ENCODE results near the gene FAM228A.
"Not testable (repeated sequence)": the region's sequence is repeated elsewhere in the genome, so short reads cannot be mapped to it uniquely, and the experiment has no call there.

The FAM228A gene

DNA sequence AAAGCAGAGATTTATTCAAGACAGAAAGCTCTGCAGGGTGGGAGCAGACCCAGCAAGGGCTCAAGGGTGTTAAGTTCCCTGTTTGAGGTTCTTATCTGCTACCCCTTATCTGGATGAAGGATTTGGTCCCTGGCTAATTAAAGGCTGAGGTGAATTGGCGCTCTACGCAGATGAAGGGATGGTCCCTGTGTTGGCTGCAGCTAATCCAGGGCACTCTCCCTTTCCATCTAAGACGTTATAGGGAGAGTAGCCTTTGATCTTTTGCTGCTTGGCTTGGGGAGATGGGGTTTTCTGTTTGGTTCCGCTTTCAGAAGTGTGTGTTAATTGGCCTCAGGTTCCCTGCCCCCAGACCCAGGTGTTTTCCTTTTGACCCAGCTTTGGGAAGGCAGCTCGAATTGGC, 17.0 kb downstream of the FAM228A start:
- no peak for FAIRE-seq

DNA sequence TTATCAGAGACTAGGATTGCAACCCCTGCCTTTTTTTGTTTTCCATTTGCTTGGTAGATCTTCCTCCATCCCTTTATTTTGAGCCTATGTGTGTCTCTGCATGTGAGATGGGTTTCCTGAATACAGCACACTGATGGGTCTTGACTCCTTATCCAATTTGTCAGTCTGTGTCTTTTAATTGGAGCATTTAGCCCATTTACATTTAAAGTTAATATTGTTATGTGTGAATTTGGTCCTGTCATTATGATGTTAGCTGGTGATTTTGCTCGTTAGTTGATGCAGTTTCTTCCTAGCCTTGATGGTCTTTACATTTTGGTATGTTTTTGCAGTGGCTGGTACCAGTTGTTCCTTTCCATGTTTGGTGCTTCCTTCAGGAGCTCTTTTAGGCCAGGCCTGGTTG, 22.4 kb downstream of the FAM228A start:
- not testable (repeated sequence) for FAIRE-seq

DNA sequence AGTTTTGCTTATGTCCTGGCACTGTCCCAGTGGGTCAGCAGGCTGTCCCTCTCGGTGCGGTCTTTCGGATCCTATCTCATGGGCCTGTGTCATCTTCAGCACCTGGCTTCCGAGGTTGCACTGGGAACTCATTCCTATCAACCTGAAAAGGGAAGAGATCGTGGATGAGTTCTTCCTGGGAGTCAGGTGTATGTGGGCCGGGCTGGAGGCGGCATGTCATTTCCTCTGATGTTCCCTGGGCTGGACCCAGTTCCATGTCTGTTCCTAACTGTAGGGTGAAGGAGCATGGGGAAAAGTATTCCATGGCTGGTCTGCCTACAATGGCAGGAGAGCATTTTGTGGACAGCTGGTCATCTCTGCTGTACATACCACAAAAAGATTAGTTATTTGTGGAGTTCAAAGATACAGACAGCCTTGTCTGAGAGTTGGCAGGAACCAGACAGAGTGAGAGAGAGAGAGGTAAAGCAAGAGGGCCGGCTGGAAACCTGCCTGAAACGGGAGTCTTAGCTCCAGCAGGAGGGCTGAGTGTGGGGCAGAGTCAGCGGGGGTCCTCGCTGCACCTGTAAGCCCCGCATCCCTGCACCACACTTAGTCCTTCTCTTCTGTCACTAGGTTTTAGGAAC, 25.2 kb downstream of the FAM228A start:
- FAIRE-seq = no peak

DNA sequence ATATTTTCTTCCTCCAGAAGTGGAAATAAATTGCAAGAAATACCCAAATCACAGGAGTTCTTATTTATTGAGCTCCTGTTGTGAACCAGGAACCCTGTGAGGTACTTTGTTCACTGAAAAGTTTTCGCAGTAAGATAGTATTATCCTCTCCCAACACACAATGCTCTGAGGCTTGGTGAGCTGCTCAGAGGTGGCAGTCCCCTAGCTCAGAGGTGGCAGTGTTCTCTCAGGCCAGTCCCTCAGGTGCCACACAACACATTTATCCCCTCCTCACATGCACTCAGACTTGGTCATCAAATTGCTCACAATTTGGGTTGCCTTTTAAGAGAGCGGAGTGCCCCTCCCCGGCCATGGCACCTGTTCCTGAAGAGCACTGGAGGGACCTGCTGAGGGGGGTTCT, 25.9 kb downstream of the FAM228A start:
- FAIRE-seq = no peak

DNA sequence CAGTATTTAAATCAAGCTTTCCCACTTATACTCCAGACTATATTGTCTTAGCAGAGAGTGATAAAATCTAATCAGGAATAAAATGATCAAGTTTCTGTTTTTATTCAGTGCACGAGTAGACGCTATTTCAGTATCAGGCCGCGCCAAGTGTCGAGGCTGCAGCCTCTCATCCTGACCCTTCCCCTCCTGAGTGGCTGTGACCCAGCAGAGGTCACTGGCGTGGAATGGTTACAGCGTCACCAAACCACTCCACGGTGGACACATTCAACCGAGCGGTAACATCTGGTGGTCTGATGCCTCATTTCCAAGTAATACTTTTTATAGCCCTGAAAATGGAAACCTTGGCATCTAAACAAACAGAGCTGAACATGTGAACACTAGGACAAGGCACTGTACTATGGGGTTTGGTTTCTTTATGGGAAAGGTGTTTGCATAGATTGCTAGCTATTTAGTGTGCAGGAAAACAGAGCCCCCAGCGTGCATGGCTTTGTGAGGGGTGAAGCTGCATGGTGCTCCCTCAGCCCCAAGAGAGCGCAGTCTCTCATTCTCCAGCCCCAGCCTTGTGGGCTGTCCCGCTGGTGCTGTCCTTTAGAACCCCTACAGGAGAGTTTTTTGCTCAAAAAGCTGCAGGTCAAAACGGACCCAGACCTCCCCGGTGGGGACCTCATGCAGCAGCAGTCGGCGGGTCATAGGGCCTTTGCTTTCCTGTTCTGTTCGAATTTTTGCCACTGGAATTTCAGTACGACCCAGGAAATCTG, 28.4 kb downstream of the FAM228A start:
- no peak for FAIRE-seq

DNA sequence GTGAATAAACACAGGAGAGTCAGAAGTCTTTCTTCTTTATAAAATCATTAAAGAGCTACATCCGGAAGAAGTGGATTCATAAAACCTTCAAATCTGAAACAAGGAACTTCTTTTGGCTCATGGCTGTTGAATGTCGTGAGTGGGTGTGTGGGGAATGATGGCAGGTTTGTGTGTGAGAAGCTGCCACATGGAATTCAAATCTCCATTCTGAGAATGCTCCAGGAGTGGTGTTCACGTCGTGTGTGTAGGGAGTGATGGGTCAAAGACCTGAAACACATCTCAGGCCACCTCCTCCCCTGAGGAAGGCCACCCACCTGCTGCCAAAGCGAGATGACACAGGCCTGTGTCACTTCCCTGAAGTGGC, 28.9 kb downstream of the FAM228A start:
- FAIRE-seq = no peak

DNA sequence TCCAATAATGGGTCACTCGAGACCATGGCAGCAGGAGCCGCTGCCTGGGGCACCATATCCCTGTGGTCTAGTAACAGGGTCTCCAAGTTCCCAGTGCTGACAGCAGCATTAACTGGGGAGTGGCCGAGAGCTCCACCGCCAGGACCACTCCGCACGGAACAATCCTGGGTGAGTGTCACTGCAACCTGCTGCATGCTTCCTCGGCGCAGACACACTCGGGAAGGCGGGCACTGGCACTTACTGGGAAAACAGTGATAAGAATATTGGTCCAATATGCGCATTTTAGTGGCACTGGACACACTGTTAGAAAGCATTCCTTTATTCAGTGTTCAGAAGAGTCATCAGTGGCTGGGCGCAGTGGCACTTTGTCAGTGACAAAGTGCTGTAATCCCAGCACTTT, 29.7 kb downstream of the FAM228A start:
- no peak for FAIRE-seq

DNA sequence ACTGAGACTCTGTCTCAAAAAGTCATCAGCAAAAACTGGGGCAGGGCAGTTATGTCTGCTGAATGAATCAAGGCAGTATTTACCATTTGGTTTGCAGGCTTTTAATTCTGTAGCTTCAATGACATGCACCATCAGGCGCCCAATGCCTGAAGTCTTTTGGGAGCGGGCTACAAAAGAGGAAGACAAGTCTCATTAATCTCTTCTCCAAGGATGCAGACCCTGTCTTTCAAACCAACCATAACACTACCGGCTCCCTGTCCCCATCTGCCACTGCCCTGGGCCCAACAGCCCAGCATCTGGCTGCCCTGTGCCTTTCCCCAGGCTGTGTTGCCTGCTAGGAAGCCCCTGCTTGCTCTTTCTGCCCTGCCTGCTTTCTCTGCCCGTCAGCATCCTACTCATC, 30.3 kb downstream of the FAM228A start:
- no peak for FAIRE-seq

DNA sequence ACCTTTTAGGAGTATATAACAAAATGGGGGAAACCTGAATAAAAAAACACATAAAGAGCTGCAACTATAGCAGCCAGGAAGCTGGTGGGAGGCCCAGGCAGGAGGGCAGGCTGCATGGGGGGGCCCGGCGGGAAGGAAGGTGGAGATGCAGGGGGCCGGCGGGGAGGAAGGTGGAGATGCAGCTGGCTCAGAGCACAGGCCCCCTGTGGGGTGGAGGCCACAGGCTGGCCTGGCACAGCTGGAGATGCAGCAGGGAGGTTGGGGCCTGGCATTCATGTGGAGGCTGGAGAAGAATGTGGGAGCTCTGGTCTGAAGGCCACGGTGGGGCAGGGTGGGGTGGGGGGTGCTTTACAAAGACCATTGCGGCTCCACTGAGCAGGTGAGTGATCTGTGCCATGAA, 31.4 kb downstream of the FAM228A start:
- no peak for FAIRE-seq

DNA sequence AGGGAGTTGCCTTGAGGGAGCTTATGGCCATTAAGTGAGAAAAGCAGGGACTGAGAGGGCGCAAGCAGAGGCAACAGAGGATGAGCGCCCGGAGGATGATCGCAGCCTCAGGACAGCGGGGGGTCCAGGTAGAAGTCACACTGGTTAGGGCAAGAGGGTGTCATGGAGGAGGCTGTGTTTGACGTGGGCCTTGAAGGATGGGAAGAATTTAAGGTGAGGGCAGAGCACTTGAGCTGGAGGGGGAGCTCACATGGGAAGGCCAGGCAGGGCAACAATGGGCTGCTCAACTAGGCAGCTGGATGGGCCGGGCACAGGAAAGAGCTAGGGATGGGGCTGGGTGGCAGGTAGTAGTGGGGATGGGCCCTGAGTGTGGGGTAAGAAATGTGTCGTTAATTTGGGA, 31.9 kb downstream of the FAM228A start:
- no peak for FAIRE-seq

DNA sequence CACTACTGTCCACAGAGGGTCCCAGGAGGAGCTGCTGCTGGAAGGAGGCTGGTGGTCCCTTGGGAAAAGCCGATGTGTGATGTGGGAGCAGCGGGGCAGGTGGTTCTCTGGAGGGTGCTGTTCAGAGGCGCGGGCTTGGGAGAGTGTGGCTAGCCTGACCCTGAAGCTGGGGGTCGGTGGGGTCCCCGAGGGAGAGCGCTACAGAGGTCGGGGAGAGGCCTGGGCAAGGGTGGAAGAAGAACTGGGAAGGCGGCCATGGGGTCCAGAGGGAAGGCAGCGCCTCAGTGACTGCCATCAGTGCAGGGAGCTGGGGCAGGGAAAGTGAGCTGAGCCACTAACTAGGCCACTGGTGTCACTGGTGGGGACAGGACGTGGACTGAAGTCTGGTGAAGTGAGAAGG, 32.5 kb downstream of the FAM228A start:
- no peak for FAIRE-seq

DNA sequence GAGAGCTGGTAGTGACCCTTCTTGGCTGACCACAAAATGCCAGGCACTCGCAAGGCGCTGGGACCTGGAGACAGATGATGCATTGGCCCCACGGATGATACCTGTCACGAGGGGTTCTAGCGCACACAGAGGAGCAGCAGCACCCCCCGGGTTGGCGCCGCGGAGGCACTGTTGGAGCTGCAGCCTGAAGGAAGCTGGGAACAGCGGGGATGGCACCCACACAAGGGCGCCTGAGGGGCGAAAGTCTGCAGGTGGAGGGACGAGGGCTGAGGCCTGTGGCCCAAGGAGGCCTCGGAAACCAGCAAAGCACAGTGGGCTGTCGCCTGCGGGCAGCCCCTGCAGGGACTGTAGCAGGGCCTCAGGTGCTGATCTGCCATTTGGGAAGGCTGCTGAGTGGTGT, 33.6 kb downstream of the FAM228A start:
- no peak for FAIRE-seq

DNA sequence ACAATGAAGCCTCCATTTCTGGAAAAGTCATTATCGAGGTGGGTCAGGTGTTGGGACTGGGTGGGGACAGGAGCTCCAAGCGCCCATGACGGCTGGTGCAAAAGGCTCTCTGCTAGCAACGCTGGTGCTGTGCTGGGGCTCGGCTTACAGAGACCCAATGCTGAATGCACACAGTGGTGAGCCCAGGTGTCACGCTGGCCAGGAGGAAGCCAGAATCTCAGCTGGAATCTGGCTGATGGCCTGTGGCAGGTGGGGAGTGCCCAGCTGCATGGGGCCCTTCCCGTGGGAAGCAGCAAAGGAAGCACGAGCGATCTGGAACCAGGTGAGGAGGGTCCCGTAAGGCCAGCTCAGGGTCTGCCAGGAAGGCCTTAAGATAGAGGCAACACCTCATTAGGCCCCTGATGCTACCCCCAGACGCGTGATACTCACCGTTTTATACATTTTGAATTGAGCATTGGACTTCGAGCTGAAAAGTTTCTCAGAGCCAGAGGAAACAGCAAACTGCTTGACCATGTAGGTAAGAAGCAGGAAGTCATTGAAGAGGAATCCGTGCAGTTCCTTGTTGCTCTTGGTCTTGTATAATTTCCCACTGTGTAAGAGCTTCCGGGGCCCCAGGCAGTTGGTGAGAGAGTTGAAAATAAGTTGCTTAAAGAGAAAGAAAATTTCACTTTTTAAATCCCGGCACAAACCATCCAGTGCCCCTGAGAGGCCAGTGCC, 34.7 kb downstream of the FAM228A start:
- no peak for FAIRE-seq

DNA sequence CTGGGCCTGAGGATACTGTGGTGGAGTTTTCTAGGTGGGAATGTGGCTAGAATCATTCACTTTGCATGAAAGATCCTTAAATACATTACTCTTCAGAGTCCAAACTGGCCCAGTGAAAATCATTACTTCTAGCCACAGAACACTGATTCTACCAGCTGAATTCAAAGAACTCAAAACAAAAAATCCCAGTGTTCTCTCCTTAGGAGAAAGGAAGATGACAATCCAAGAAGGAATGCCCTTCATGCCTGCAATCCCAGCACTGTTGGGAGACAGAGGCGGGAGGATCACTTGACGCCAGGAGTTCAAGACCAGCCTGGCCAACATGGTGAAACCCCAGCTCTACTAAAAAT, 35.2 kb downstream of the FAM228A start:
- FAIRE-seq = no peak

DNA sequence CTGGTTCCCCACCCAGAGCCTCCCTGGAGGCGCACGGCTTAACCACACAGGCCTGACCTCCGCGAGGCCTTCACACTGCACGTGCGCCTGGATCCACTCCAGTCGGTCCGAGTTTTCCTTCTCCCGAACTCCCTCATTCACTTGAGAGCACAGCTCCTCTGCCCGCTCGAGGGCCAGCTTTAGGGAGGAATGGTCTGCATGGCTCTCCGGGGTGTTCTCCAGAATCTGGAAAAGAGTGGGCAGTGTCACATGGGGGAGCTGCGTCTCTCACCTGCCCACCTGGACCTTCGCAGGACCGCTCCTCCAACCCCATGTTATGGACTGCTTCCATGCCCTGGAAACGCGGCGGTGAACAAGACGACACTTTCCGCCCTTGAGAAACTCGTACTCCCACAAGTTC, 35.9 kb downstream of the FAM228A start:
- no peak for FAIRE-seq

DNA sequence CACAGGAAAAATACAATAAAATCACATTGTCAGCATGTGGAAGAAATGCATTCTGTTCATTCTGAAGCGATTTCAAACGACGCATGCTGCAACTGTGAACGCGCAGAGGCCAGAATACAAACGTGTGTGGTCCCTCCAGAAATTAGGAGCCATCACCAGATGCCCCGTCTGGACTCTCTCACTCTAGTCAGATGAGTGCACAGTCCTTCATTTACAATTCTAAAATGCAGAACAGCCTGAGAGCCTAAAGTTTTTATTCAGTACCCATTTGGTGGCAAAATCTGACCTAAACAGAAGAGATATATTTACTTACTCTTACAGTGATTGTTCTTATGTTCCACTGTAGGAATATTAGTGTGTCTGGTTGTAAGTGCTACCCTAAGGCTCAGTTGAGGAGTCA, 36.6 kb downstream of the FAM228A start:
- no peak for FAIRE-seq

DNA sequence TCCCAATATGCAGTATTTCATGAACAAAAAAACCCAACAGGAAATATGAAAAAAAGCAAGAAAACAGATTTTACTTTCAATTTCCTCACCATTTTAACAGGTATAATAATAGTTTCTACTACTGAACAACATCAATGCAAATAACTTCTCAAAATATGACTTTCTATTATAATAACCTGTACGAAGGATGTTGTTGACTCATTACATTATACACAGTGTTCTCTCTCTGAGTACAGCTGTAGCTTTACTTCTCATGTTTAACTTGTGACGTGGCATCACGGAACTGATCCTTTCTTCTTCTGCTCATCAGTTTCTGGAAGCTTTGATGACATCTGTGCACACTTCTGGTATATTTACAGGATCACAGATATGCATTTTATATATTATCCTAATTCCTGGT, 40.0 kb downstream of the FAM228A start:
- no peak for FAIRE-seq

DNA sequence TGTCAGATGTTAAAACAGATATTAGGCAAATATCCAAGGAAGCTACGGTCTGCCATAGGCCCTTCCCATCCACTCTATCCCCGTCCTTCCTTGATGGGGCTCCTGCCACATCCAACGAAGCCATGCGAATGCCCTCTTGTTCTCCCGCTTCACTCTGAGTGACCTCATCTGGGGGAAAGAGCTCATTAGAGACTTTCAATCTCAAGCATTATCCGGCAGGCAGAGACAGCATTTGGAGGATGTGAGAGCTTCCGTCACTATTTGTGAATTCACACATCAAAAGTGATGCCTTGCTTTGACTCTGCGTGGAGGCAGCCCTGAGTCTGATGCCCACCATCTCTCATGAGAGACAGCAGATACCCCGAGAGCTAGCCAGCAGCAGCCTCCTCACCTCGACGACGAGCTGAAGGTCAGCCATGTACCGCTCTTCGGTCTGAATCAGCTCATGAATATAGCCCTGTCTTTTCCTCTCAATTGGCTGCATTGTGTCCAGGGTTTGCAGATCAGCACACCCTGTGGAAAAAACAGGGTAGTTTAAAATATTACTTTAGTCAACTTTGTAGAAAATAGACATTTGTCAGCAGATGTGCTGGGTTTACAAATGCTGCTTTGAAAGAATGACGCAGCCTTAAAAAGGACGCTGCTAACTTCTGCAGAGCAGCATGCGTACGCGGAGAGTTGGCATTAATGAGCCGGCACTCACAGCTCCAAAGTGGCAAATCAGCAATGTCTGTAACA, 45.9 kb downstream of the FAM228A start:
- FAIRE-seq = no peak

DNA sequence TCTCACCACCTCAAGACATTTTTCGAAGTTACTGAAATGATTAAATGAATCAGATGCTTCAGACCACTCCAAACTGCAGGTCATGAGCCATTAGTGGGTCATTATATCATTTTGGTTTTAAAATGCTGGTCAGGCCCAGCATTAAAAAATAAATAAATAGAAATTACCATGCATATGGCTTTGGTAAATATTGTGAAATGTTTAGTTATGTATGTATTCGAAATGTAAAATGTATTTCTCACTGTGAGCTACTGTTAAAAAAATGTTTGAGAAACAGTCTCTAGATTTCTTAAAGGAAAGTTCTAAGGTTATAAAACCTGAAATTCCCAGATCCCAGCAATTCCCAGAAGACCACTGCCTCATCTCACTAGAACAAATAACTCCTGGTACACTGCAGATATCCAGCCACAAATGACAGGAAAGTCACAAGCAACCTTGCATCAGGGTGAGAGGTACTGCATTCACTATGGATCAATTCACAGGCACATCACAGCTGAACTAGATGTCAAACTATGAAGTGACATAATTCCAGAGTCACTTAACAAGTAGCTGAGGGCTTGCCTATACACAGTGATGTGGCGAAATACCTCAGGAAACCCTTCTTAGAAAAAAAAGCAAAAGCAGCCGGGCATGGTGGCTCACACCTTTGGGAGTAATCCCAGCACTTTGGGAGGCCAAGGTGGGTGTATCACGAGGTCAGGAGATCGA, 46.6 kb downstream of the FAM228A start:
- no peak for FAIRE-seq

DNA sequence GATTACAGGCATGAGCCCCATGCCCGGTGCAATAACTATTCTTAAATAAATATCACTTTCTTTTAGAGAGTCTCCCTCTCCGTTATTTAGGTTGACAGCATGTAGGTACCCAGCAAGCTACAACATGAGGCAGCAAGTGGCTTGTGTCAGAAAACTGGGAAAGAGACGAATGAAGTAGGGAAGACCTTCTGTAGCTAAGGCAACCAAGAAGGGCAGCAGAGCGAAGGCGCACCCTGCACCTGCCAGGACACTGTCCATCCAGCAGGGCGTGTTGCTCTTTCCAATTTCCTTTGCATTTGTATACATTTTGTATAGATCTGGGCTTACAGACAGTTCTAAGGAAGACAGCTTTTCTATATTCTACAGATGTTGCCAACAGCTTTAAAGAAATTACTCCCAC, 48.1 kb downstream of the FAM228A start:
- no peak for FAIRE-seq

DNA sequence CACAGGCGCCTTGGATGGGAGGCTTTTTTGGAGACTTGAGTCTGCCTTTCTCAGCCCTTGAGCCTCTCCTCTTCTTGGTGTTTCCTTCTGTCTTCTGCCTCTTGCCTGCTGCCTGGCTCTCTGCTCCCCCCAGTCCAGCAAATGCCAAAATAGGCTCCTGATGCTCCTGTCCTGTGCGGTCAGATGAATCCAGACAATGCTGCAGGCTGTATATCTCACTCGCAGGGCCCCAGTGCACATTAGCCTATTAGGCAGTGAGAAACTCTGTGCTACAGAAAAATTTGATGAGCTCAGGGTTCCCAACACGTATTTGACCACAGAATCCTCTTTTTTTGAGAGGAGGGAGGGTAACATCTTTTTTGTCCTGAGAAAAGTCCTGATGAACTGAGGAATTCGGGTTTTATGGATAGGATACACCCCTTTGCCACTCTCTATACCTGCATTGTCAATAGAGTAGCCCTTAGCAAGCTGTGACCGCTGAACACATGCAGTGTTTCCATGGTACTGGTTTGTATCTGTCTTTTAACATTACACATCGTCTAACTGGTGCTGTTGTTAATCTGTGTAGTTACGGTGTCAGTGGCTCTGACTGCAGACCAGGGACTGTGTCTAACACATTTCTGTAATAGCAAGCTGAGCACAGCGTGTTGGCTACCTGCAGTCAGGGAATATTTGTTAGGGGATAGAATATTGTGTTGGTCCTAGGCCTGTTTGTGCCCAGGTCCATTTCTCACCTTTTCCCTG, 50.8 kb downstream of the FAM228A start:
- no peak for FAIRE-seq

DNA sequence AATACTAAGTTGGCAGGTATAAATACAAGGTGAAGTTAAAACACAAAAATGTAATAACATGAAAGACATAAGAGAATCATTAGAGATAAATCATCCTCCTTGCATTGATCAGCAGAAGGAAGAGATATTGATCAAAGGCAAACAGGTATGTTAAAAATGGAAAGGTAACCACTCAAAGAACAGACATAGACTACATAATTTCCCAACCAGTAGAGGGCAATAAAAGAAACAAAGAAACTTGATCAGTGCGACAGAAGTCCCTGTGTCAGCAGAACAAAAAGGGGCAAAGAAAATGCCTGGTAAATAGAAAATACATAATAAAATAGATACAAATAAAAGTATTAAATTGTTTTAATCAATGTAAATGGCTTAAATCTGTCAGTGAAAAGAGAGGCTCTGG, 53.6 kb downstream of the FAM228A start:
- FAIRE-seq = no peak

All from colon (tissue), 2 donors.